GM23338 (cell line): ENCODE results near the gene CD6.
A peak's percentile ranks its signal among the peaks of the same experiment; 100 is the strongest.

ENCODE experiments used
- CREB1 ChIP-seq: fragments of 250-450 bp; sonication (Bioruptor Pico); IDR thresholded peaks from 2 replicates; pipeline ENCODE4 v1.5.0; 2020; ENCODE audit warnings: low read depth, mild to moderate bottlenecking, moderate library complexity
- CTCF ChIP-seq, 2 experiments: fragments of 200-600 bp in 1 of 2; sonication (generic) in 1 of 2; conservative IDR thresholded peaks; 2 replicates each; pipeline versions ENCODE4 v1.5.1 to v1.6.1; 2016 to 2017; ENCODE audit warnings: antibody characterized with exemption in 2 of 2, low read depth in 2 of 2, mild to moderate bottlenecking in 2 of 2, moderate library complexity in 1 of 2
- EZH2 ChIP-seq: fragments of 200-600 bp; sonication (generic); IDR thresholded peaks from one replicate; pipeline ENCODE4 v1.8.0; 2017; ENCODE audit warnings: antibody characterized with exemption, mild to moderate bottlenecking, low read depth; ENCODE audit not compliant: unreplicated experiment
- EZH2phosphoT487 ChIP-seq: fragments of 200-600 bp; sonication (generic); IDR thresholded peaks from one replicate; pipeline ENCODE4 v1.8.1; 2018; ENCODE audit warnings: antibody characterized with exemption; ENCODE audit not compliant: unreplicated experiment
- JUNB ChIP-seq: IDR thresholded peaks from one replicate; pipeline ENCODE4 v1.6.1; 2016; ENCODE audit warnings: antibody characterized with exemption; ENCODE audit not compliant: unreplicated experiment
- NANOG ChIP-seq: IDR thresholded peaks from 2 replicates; pipeline ENCODE4 v1.6.1; 2016; ENCODE audit warnings: antibody characterized with exemption, borderline replicate concordance
- POLR2AphosphoS5 ChIP-seq: IDR thresholded peaks from 2 replicates; pipeline ENCODE4 v1.6.1; 2016; ENCODE audit warnings: antibody characterized with exemption, low read depth
- STAT1 ChIP-seq: IDR thresholded peaks from one replicate; pipeline ENCODE4 v1.6.1; 2016; ENCODE audit warnings: antibody characterized with exemption; ENCODE audit not compliant: unreplicated experiment
- ZNF114 ChIP-seq: fragments of 250-450 bp; sonication (Bioruptor Pico); IDR thresholded peaks from 2 replicates; pipeline ENCODE4 v1.5.0; 2020; ENCODE audit warnings: mild to moderate bottlenecking, moderate library complexity
- ZNF331 ChIP-seq: fragments of 250-450 bp; sonication (Bioruptor Pico); IDR thresholded peaks from 2 replicates; pipeline ENCODE4 v1.5.0; 2020; ENCODE audit warnings: low read depth, mild to moderate bottlenecking, moderate library complexity
- TF ChIP-seq, protein P1 (sequence below): IDR thresholded peaks from one replicate; pipeline ENCODE4 v1.6.1; 2018; ENCODE audit warnings: antibody characterized with exemption; ENCODE audit not compliant: unreplicated experiment
- TF ChIP-seq, protein P2 (sequence below): IDR thresholded peaks from 2 replicates; pipeline ENCODE4 v1.6.1; 2016; ENCODE audit warnings: antibody characterized with exemption

DNA sequence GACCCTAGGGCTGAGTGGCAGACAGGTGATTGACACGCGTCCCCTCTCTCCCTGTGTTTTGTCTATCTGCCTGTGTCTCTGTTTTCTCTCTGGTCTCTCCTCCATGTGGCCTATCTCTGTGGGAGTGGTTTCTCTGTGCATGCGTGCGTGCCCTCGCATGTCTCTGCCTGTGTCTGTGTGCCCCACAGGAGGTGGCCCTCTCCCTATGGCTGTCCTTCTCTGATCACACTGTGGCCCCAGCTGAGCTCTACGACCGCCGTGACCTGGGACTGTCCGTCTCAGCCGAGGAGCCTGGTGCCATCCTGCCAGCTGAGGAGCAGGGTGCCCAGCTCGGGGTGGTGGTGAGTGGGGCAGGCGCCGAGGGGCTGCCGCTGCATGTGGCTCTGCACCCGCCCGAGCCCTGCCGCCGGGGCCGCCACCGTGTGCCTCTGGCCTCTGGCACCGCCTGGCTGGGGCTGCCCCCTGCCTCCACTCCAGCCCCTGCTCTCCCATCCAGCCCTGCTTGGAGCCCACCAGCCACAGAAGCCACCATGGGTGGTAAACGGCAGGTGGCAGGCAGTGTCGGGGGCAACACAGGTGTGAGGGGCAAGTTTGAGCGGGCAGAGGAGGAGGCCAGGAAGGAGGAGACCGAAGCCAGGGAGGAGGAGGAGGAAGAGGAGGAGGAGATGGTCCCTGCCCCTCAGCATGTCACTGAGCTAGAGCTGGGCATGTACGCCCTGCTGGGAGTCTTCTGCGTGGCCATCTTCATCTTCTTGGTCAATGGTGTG is 35.6 kb upstream of the CD6 start:
- TF ChIP-seq CTCF (conservative IDR thresholded peaks at IDR 0.05; ENCODE audit: low read depth in 2 of 2) = no peak
- TF ChIP-seq, protein P1, sequence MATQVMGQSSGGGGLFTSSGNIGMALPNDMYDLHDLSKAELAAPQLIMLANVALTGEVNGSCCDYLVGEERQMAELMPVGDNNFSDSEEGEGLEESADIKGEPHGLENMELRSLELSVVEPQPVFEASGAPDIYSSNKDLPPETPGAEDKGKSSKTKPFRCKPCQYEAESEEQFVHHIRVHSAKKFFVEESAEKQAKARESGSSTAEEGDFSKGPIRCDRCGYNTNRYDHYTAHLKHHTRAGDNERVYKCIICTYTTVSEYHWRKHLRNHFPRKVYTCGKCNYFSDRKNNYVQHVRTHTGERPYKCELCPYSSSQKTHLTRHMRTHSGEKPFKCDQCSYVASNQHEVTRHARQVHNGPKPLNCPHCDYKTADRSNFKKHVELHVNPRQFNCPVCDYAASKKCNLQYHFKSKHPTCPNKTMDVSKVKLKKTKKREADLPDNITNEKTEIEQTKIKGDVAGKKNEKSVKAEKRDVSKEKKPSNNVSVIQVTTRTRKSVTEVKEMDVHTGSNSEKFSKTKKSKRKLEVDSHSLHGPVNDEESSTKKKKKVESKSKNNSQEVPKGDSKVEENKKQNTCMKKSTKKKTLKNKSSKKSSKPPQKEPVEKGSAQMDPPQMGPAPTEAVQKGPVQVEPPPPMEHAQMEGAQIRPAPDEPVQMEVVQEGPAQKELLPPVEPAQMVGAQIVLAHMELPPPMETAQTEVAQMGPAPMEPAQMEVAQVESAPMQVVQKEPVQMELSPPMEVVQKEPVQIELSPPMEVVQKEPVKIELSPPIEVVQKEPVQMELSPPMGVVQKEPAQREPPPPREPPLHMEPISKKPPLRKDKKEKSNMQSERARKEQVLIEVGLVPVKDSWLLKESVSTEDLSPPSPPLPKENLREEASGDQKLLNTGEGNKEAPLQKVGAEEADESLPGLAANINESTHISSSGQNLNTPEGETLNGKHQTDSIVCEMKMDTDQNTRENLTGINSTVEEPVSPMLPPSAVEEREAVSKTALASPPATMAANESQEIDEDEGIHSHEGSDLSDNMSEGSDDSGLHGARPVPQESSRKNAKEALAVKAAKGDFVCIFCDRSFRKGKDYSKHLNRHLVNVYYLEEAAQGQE = no peak
- TF ChIP-seq EZH2 = no peak
- no peak for TF ChIP-seq EZH2phosphoT487
- 0 out of 2 replicates have a peak, but pooled peaks have one; percentile 18 for TF ChIP-seq POLR2AphosphoS5
- no peak for TF ChIP-seq CREB1 (CRISPR knock-in tag)
- no peak for TF ChIP-seq NANOG
- TF ChIP-seq JUNB = no peak
- TF ChIP-seq ZNF114 (CRISPR knock-in tag) = no peak
- TF ChIP-seq, protein P2, sequence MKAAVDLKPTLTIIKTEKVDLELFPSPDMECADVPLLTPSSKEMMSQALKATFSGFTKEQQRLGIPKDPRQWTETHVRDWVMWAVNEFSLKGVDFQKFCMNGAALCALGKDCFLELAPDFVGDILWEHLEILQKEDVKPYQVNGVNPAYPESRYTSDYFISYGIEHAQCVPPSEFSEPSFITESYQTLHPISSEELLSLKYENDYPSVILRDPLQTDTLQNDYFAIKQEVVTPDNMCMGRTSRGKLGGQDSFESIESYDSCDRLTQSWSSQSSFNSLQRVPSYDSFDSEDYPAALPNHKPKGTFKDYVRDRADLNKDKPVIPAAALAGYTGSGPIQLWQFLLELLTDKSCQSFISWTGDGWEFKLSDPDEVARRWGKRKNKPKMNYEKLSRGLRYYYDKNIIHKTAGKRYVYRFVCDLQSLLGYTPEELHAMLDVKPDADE = no peak
- TF ChIP-seq STAT1 = no peak
- no peak for TF ChIP-seq ZNF331 (CRISPR knock-in tag)
